CD4-positive, alpha-beta memory T cell (primary cell): Measurements from ENCODE around the gene SLC13A3. TPM values are rescaled to one million over a fixed set of nuclear protein-coding genes. Genes with fewer than 3 reads are reported as not detected.

Source experiments
- CTCF ChIA-PET: fragments of 350-600 bp; sonication (Branson Sonifier 250); formaldehyde crosslinking; loops from one replicate; lab custom pipeline; 2021; ENCODE audit warnings: inconsistent platforms; ENCODE audit not compliant: partially characterized antibody; lab: Charles Lee
- POLR2A ChIA-PET: fragments of 350-600 bp; sonication (Branson Sonifier 250); formaldehyde crosslinking; loops from one replicate; lab custom pipeline; 2021; ENCODE audit not compliant: partially characterized antibody; lab: Charles Lee
- DNase-seq, 5 donors: peaks; one replicate each; pipeline versions ENCODE4 v3.0.0 to v3.0.0-alpha.2; 2020 to 2022; ENCODE audit warnings: mixed read lengths in 1 of 5
- H3K27ac ChIP-seq: one replicate; pipeline ENCODE4 v1.7.0; 2013; ENCODE audit warnings: low read depth, low read length
- H3K27me3 ChIP-seq: 2 replicates; pipeline ENCODE4 v1.7.0; 2013; ENCODE audit warnings: mild to moderate bottlenecking, low read length, moderate library complexity; ENCODE audit not compliant: insufficient read depth
- H3K36me3 ChIP-seq: 2 replicates; pipeline ENCODE4 v1.7.0; 2013; ENCODE audit warnings: mild to moderate bottlenecking, low read length, moderate library complexity; ENCODE audit not compliant: insufficient read depth
- H3K4me1 ChIP-seq: 2 replicates; pipeline ENCODE4 v1.7.0; 2013; ENCODE audit warnings: mild to moderate bottlenecking, low read length, moderate library complexity; ENCODE audit not compliant: insufficient read depth
- H3K4me3 ChIP-seq, 2 donors: one replicate each; pipeline ENCODE4 v1.7.0; 2013; ENCODE audit warnings: low read length in 2 of 2, mild to moderate bottlenecking in 1 of 2
- H3K9me3 ChIP-seq, 2 donors: one replicate each; pipeline ENCODE4 v1.7.0; 2013; ENCODE audit warnings: low read length in 2 of 2, control low read depth in 1 of 2; ENCODE audit not compliant: control insufficient read depth in 1 of 2
- H3K27ac Mint-ChIP-seq, 7 donors: one replicate each; pipeline ENCODE4 v1.8.0; 2020 to 2021; ENCODE audit warnings: mixed read lengths in 7 of 7, mild to moderate bottlenecking in 6 of 7, inconsistent platforms in 3 of 7, moderate library complexity in 3 of 7
- H3K27me3 Mint-ChIP-seq, 2 donors: one replicate each; pipeline ENCODE4 v1.8.0; 2020 to 2021; ENCODE audit warnings: mixed read lengths in 2 of 2
- H3K36me3 Mint-ChIP-seq, 2 donors: one replicate each; pipeline ENCODE4 v1.8.0; 2020 to 2021; ENCODE audit warnings: mixed read lengths in 2 of 2, inconsistent platforms in 1 of 2, mild to moderate bottlenecking in 1 of 2
- H3K4me1 Mint-ChIP-seq, 4 donors: one replicate each; pipeline ENCODE4 v1.8.0; 2020 to 2021; ENCODE audit warnings: mixed read lengths in 4 of 4, mild to moderate bottlenecking in 1 of 4
- H3K4me3 Mint-ChIP-seq, 8 donors: one replicate each; pipeline ENCODE4 v1.8.0; 2020 to 2021; ENCODE audit warnings: mixed read lengths in 8 of 8, mild to moderate bottlenecking in 7 of 8, moderate library complexity in 6 of 8, inconsistent platforms in 3 of 8
- H3K9me3 Mint-ChIP-seq, 8 donors: one replicate each; pipeline ENCODE4 v1.8.0; 2020 to 2021; ENCODE audit warnings: mixed read lengths in 8 of 8, mild to moderate bottlenecking in 5 of 8, inconsistent platforms in 3 of 8, moderate library complexity in 1 of 8
- intact Hi-C: fragments of 100-400 bp; cut with micrococcal nuclease; formaldehyde crosslinking; loops from one replicate; pipeline ENCODE4 v1.15.1; 2023
- polyA plus RNA-seq, 2 donors: library from polyadenylated mRNA; unstranded; fragments of 300-500 nt; fragmentation: Illumina TruSeq; gene quantifications; one replicate each; pipeline ENCODE4 v1.2.3, GENCODE V29; 2021
- total RNA-seq, 2 experiments: library from RNA; stranded (reverse); gene quantifications; one replicate each; pipeline ENCODE4 v1.2.3, GENCODE V29; 2021

The SLC13A3 gene
- total and polyA plus RNA-seq, 4 experiments from 2014 or later: 0.36 TPM; not detected in 3

DNA sequence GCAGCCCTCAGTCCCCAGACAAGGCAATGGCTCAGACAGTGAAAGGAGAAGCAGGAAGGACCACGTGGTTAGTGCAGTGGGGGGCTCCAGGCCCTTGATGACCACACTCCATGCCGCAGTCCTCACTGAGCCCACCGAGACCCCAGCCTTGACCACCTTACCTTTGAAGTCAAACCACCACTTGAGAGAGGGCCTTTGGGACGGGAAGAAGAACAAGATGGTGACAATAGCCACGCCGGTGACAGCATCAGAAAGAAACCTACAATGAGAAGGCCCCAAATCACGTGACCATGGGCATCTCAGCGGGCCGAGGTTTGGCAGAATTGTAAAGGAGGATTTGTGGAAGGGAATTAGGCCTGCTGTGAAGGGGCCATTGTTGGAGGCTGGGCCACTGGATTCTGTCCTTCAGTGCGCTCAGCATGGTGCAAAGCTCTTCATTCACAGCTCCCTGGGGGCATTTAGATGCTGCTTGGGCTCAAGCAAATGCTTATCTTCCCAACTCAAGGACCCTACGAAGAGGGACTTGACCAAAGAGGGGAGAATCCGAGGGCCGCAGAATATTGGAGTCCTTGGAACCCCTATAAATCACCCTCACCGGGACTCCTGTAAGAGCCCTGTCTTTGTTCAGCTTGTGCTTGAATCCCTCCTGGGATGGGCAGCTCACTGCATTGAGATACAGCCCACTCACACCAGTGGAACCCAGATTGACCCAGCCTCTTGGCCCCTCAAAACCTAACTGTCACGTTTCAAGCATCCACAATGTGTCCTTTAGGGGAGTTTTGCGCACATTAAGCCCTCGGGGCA lies 67.6 kb downstream of the SLC13A3 start:
- no peaks in the 10 kb centered on the region for H3K36me3 ChIP-seq
- H3K9me3 ChIP-seq: no peaks in the 10 kb centered on the region
- intact Hi-C loops: no loop called here
- no peak overlapping the region for H3K27ac ChIP-seq
- H3K27me3 ChIP-seq: peaks cover 3% of the 10 kb centered on the region
- no peaks in the 10 kb centered on the region for H3K4me1 ChIP-seq
- peaks cover 0 to 5% of the 10 kb centered on the region in 2 donors for H3K27me3 Mint-ChIP-seq
- no peak overlapping the region for H3K4me3 Mint-ChIP-seq
- ChIA-PET POLR2A (no interaction called here), CTCF (no interaction called here)
- no peaks in the 10 kb centered on the region for H3K4me1 Mint-ChIP-seq
- no peak overlapping the region for H3K27ac Mint-ChIP-seq
- no peak for DNase-seq
- H3K4me3 ChIP-seq: no peak overlapping the region
- H3K9me3 Mint-ChIP-seq: no peaks in the 10 kb centered on the region
- H3K36me3 Mint-ChIP-seq: no peaks in the 10 kb centered on the region

DNA sequence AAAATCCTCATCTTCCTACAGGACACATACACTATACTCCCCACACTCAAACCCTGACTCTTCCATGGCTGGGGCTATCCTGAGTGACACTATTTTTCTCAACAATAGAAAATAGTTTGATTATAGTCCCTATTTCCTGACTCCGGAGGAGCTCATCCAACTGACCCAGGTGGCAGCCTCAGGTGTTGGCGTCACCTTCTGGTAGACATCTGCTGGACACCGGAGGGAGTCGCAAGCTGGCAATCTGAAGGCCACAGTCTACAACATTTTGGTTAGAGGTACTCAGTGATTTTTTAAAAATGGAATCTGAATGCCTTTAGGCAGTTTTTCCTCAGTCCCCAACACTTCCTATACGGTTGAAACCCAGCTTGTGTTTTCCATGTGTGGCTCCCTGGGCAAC lies 68.6 kb downstream of the SLC13A3 start:
- Mint-ChIP-seq H3K36me3 (no peaks in the 10 kb centered on the region), H3K27me3 (peaks cover 0 to 5% of the 10 kb centered on the region in 2 donors), H3K4me1 (no peaks in the 10 kb centered on the region), H3K9me3 (no peaks in the 10 kb centered on the region), H3K27ac (no peak overlapping the region), H3K4me3 (no peak overlapping the region)
- Histone ChIP-seq H3K4me3 (no peak overlapping the region), H3K27ac (no peak overlapping the region), H3K27me3 (peaks cover 3% of the 10 kb centered on the region), H3K9me3 (no peaks in the 10 kb centered on the region), H3K36me3 (no peaks in the 10 kb centered on the region), H3K4me1 (no peaks in the 10 kb centered on the region)
- ChIA-PET POLR2A (no interaction called here), CTCF (no interaction called here)
- DNase-seq: no peak
- intact Hi-C loops: no loop called here

GRCh38 chr20:46581391-46581790 lies 69.9 kb downstream of the SLC13A3 start:
- no peaks in the 10 kb centered on the region for H3K9me3 ChIP-seq
- no peaks in the 10 kb centered on the region for H3K9me3 Mint-ChIP-seq
- H3K27ac Mint-ChIP-seq: no peak overlapping the region
- H3K4me3 ChIP-seq: no peak overlapping the region
- H3K4me3 Mint-ChIP-seq: no peak overlapping the region
- ChIA-PET POLR2A (no interaction called here), CTCF (no interaction called here)
- H3K36me3 Mint-ChIP-seq: no peaks in the 10 kb centered on the region
- H3K27me3 ChIP-seq: peaks cover 3% of the 10 kb centered on the region
- no peaks in the 10 kb centered on the region for H3K36me3 ChIP-seq
- no peaks in the 10 kb centered on the region for H3K4me1 ChIP-seq
- intact Hi-C loops: no loop called here
- H3K27me3 Mint-ChIP-seq: peaks cover 0 to 12% of the 10 kb centered on the region in 2 donors
- H3K27ac ChIP-seq: no peak overlapping the region
- H3K4me1 Mint-ChIP-seq: no peaks in the 10 kb centered on the region
- no peak for DNase-seq

- H3K27me3 ChIP-seq: peaks cover 3% of the 10 kb centered on the region
- intact Hi-C loops: no loop called here
- H3K9me3 ChIP-seq: no peaks in the 10 kb centered on the region
- H3K27ac ChIP-seq: no peak overlapping the region
- no peaks in the 10 kb centered on the region for H3K9me3 Mint-ChIP-seq
- no peak overlapping the region for H3K4me3 Mint-ChIP-seq
- ChIA-PET POLR2A (no interaction called here), CTCF (no interaction called here)
- no peak for DNase-seq
- no peaks in the 10 kb centered on the region for H3K4me1 ChIP-seq
- H3K27me3 Mint-ChIP-seq: peaks cover 0 to 12% of the 10 kb centered on the region in 2 donors
- no peak overlapping the region for H3K4me3 ChIP-seq
- H3K36me3 ChIP-seq: no peaks in the 10 kb centered on the region
- H3K27ac Mint-ChIP-seq: no peak overlapping the region
- no peaks in the 10 kb centered on the region for H3K4me1 Mint-ChIP-seq
- H3K36me3 Mint-ChIP-seq: no peaks in the 10 kb centered on the region
Measured at GRCh38 chr20:46580613-46581205, 70.5 kb downstream of the SLC13A3 start.

DNA sequence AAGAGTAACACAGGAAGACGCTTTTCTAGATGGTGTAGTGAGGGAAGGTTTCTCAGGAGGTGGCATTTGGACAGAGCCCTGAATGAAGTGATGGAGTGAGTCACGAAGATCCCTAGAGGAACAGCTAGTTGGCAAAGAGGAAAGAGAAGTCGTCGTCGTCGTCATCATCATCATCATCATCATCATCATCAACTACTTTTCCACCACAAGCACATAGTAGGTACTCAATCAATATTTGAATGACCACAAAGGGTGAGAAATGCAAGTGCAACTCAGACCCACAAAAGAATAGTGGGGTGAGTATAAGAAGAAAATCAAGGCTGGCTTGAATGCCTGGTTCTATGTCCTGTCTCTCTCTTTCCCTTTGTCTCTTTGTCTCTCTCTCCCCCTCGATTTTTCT lies 72.5 kb downstream of the SLC13A3 start:
- Mint-ChIP-seq H3K36me3 (no peaks in the 10 kb centered on the region), H3K27ac (no peak overlapping the region), H3K4me1 (no peaks in the 10 kb centered on the region), H3K9me3 (no peaks in the 10 kb centered on the region), H3K4me3 (no peak overlapping the region), H3K27me3 (peaks cover 2 to 14% of the 10 kb centered on the region in 2 donors)
- H3K27me3 ChIP-seq: peaks cover under 1% of the 10 kb centered on the region
- DNase-seq: no peak
- no peak overlapping the region for H3K27ac ChIP-seq
- no peak overlapping the region for H3K4me3 ChIP-seq
- no peaks in the 10 kb centered on the region for H3K4me1 ChIP-seq
- H3K36me3 ChIP-seq: no peaks in the 10 kb centered on the region
- no peaks in the 10 kb centered on the region for H3K9me3 ChIP-seq
- intact Hi-C loops: no loop called here
- CTCF ChIA-PET: no interaction called here
- POLR2A ChIA-PET: no interaction called here

GRCh38 chr20:46576774-46577395 lies 74.4 kb downstream of the SLC13A3 start:
- H3K4me1 Mint-ChIP-seq: no peaks in the 10 kb centered on the region
- H3K27me3 ChIP-seq: no peaks in the 10 kb centered on the region
- DNase-seq: no peak

GRCh38 chr20:46575937-46576461 lies 75.3 kb downstream of the SLC13A3 start:
- Histone ChIP-seq H3K27ac (no peak overlapping the region), H3K4me3 (no peak overlapping the region), H3K4me1 (no peaks in the 10 kb centered on the region), H3K9me3 (no peaks in the 10 kb centered on the region), H3K27me3 (no peaks in the 10 kb centered on the region), H3K36me3 (no peaks in the 10 kb centered on the region)
- H3K27ac Mint-ChIP-seq: no peak overlapping the region
- DNase-seq: no peak
- no peaks in the 10 kb centered on the region for H3K9me3 Mint-ChIP-seq
- H3K27me3 Mint-ChIP-seq: peaks cover 2 to 13% of the 10 kb centered on the region in 2 donors
- intact Hi-C loops: no loop called here
- ChIA-PET POLR2A (no interaction called here), CTCF (no interaction called here)
- no peaks in the 10 kb centered on the region for H3K4me1 Mint-ChIP-seq
- H3K4me3 Mint-ChIP-seq: no peak overlapping the region
- no peaks in the 10 kb centered on the region for H3K36me3 Mint-ChIP-seq

More at GRCh38 chr20:46576774-46577395, 74.4 kb downstream of the SLC13A3 start:
- H3K4me3 ChIP-seq: no peak overlapping the region
- H3K27me3 Mint-ChIP-seq: peaks cover 2 to 16% of the 10 kb centered on the region in 2 donors
- no peak overlapping the region for H3K27ac Mint-ChIP-seq
- H3K4me1 ChIP-seq: no peaks in the 10 kb centered on the region
- CTCF ChIA-PET: no interaction called here
- H3K36me3 ChIP-seq: no peaks in the 10 kb centered on the region
- H3K9me3 ChIP-seq: no peaks in the 10 kb centered on the region
- intact Hi-C loops: no loop called here
- H3K4me3 Mint-ChIP-seq: no peak overlapping the region
- no peak overlapping the region for H3K27ac ChIP-seq
- H3K9me3 Mint-ChIP-seq: no peaks in the 10 kb centered on the region
- POLR2A ChIA-PET: no interaction called here
- H3K36me3 Mint-ChIP-seq: no peaks in the 10 kb centered on the region
